HG03139 (cell line): ENCODE measurements around the gene DNAJB5.
"Not testable (repeated sequence)": the region's sequence is repeated elsewhere in the genome, so short reads cannot be mapped to it uniquely, and the experiment has no call there.

Source experiments
- ATAC-seq: cut with Tn5 transposase; IDR thresholded peaks from one replicate; pipeline ENCODE4 v1.9.1; 2021; ENCODE audit not compliant: unreplicated experiment

Gene DNAJB5

GRCh38 chr9:34998266-34998665 lies 8.7 kb downstream of the DNAJB5 start:
- no peak for ATAC-seq

DNA sequence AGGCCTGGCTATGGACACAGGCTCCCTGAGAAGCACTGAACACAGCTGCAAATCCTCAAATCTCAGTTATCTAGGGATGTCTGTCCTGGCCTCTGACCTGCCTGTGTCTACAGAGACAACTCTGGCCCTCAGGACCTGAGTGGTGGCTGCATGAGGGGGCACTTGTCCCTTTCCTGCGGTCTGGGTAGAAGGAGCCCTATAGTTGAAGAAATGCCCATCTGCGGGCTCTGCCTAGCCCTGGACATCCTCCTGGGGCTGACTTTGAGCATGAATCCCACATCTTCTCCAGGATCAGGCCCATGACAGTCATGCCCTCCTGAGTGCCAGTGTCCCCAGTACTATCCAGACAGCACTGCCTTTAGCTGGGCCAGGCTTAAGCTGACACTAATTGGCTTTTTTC lies 10.0 kb downstream of the DNAJB5 start:
- ATAC-seq: no peak

- ATAC-seq: no peak
Measured at GRCh38 chr9:35000535-35001284, 11.2 kb downstream of the DNAJB5 start.

DNA sequence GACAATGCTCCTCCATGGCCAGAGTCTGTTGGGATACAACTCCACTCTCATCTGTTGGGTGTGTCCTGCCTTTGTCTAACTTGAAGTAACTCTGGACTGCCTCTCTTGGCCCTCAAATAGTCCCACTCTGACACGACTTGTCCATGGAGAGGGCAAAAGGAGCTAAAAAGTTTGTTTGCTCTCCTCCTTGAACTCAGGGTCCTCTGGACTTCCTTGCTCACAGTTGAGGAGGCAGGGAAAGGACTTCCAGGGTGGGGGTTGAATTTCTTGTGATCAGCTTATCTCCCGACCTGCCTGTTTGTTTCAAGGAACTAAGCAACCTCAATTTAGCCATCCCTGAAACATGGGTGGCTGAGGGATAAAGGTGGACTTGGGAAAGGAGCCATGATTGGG lies 11.7 kb downstream of the DNAJB5 start:
- ATAC-seq: no peak

- ATAC-seq: no peak
Measured at GRCh38 chr9:35001803-35002502, 12.4 kb downstream of the DNAJB5 start.

- no peak for ATAC-seq
Measured at GRCh38 chr9:35002623-35003022, 13.1 kb downstream of the DNAJB5 start.

GRCh38 chr9:35004299-35004698 lies 14.8 kb downstream of the DNAJB5 start:
- ATAC-seq: not testable (repeated sequence)

GRCh38 chr9:35010351-35010958 lies 20.9 kb downstream of the DNAJB5 start:
- ATAC-seq: no peak

DNA sequence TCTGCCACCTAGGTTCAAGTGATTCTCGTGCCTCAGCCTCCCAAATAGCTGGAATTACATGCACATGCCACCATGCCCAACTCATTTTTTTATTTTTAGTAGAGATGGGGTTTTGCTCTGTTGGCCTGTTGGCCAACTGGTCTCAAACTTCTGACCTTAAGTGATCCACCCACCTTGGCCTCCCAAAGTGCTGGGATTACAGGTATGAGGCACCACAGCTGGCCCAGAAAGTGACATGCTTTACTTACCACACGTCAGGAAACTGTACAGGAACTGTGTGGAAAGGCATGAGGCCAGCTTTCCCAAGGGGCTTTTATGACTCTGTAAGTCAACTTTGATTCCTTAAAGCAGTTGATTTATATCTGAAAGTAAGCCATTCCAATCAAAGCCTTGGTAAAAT lies 25.0 kb downstream of the DNAJB5 start:
- no peak for ATAC-seq

DNA sequence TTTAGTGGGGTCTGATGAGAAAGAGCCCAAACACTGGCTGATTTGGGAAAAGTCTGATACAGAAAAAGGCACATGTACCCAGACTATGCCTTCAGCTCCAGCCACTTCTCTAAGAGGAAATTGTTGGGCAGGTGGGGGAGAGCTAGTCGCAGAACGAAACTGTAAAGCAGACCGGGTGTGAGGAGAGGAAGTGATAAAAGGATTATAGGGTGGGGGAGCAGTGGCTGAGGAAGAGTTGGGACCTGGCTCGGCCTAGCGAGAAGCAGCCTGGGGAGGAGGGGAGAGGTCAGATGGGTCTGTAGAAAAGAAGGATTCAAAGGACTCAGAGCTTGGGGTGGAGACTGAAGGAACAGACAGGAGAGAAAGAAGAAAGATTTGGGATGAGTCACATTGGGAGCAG lies 33.9 kb downstream of the DNAJB5 start:
- not testable (repeated sequence) for ATAC-seq

GRCh38 chr9:35026671-35027070 lies 37.1 kb downstream of the DNAJB5 start:
- ATAC-seq: no peak

DNA sequence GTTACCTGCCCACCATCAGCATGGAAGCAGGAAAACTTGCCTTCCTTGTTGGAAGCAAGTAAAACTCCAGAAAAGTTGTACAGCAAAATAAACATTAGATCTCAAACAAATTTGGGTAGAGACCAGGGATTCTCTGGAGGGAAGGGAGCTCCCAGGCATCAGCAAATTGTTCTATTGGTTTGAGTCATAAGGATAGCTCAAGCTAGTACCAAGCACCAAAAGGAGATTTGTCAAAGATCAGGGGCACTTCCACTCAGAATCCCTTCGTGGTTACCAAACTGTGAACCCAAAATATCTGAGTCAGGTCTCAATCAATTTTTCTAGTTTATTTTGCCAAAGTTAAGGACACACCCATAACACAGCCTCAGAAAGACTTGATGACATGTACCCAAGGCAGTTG lies 37.8 kb downstream of the DNAJB5 start:
- no peak for ATAC-seq

DNA sequence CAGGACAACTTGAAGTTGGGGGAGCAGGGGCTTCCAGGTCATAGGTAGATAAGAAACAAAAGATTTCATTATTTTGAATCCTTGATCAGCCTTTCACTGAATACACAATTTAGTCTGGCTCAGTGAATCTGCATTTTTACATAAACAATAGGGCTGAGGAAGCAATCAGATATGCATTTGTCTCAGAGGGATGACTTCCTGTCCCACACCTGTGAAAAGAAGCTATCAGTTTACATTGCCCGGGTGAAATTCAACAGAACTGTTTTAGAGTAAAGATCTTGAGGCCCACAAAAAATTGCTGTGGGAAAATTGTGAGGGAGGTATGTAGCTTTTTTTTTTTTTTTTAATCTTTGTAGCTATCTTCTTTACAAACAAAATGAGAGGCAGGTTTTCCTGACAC lies 38.3 kb downstream of the DNAJB5 start:
- no peak for ATAC-seq

GRCh38 chr9:35028341-35028740 lies 38.8 kb downstream of the DNAJB5 start:
- no peak for ATAC-seq

DNA sequence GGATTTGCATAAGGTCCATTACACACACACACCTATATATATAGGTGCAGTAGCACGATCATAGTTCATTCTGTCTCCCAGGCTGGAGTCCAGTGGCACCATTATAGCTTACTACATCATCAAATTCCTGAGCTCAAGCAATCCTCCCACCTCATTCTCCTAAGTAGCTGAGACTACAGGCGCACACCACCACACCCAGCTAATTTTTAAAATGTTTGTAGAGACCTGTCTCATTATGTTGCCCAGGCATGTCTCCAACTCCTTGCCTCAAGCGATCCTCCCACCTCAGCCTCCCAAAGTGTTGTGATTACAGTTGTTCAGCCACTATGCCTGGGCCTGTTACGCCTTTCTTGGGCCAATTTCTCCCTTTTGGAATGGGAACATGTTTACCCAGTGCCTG lies 39.7 kb downstream of the DNAJB5 start:
- ATAC-seq: no peak

DNA sequence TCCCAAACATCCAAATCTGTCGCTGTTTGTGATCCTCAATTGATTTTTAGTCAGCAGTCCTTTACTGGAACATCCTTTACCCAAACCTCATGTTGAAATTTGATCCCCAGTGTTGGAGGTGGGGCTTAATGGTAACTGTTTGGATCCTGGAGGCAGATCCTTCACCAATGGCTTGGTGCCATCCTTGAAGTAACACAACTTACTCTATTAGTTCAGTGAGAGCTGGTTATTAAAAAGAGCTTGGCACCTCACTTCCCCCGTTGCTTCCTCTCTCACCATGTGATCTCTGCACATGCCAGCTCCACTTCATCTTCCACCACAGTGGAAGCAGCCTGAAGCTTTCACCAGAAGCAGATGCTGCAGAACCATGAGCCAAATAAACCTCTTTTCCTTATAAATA lies 40.3 kb downstream of the DNAJB5 start:
- no peak for ATAC-seq

DNA sequence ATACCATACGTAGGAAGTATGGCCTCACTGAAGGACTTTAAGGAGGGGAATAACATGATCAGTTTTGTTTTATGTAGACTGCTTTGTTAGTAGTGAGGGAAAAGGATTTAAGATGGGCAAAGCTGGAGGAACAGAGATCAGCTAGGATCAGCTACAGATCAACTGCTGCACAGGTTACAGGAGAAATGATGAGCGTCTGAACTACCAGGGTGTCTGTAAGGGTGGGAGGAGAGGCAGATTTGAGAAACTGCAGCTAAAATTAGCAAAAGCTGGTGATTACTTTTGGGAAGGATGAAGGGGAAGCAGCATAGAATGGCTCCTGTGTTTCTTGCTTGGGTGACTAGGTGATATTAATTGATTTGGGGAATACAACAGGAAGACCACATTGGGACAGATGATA lies 43.6 kb downstream of the DNAJB5 start:
- ATAC-seq: no peak

DNA sequence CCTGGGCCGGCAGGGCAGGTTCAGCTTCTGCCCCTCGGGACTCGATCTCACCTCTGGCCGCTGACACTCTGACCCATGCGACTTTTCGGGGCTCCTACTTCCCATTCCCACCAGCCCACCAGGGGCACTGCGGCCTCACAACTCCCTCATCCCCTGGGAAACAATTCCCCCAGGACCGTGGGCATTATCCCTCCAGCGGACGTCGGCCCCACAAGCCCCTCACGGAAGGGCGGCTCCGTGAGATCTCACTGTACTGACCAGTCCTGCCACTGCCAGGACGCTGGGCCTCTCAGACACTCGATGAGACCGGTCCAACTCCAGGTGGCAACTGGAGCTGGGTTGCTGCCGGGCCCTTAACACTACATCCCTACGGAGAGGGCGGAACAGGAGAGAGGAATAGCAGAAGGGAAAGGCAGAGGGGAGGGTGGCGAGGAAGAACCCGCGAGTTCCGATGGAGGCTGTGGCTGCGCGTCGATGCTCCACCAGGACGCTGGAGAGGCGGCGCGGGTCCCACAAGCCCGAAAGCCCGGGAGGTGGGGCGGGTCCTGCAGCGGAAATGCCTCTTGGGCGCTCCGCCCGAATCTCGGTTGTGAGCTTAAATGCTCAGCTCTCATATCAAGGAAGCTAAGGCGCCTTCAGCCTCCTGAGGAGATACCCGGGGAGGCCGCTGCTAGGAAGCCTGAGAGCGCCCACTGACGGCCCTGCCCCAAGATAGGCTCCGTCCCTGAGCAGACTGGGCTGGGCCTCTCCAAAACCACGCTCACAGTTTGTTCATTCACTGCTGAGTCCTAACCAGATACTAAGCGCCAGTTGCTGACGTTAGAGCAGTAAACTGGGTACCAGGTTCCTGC lies 46.5 kb downstream of the DNAJB5 start:
- ATAC-seq: no peak

- no peak for ATAC-seq
Measured at GRCh38 chr9:35042081-35042604, 52.6 kb downstream of the DNAJB5 start.

DNA sequence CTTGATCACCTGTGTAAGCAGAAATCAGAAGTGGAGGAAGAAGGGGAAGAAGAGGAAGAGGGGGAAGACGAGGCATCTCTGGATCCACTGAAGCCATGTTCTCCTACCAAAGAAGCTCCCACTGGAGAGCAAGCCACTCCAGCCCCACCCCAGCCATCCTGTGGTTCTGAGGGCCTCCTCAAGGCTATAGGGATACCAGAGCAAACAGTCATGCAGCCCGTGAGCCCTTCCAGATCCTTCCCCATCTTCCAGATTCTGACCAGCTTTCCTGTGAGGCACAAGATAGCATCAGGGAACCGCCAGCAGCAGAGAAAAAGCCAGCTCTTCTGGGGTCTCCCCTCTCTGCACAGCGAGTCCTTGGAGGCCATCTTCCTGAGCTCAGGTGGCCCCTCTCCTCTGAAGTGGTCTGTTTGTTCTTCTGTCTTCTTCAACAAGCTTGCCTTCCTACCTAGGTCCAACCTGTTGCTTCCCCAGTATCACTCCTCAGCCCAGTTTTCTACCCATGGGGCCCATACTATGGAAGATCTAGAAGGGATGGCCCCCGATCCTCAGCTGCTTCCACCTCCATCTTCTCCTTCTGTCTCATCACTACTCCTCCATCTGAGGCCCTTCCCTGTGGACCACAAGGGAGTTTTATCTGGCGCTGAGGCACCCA lies 53.5 kb downstream of the DNAJB5 start:
- no peak for ATAC-seq

- no peak for ATAC-seq
Measured at GRCh38 chr9:35044071-35044470, 54.5 kb downstream of the DNAJB5 start.
